HT-29 (cell line): ENCODE data around the gene ARSK. TPM values are rescaled to one million over a fixed set of nuclear protein-coding genes. Genes with fewer than 3 reads are reported as not detected.

Source experiments
- DNase-seq: peaks from one replicate; pipeline ENCODE4 v3.0.0-alpha.2; 2015; ENCODE audit warnings: low spot score
- total RNA-seq: library from RNA; depleted of rRNA; stranded (reverse); fragments of >200 nt; shearing (Covaris generic); gene quantifications from 2 replicates; pipeline ENCODE4 v1.2.3, GENCODE V29; 2014; rRNA removed

ARSK gene
- total RNA-seq = 1.7 and 2.3 TPM in 2 replicates

- DNase-seq = peak; percentile 98
Observed at GRCh38 chr5:95554647-95555548, at the start of gene ARSK, which contains the start of gene SKIC3. ARSK (plus strand) TSS chr5:95555101; CDS start chr5:95555279, 178 bp downstream. SKIC3 (minus strand) TSS chr5:95554977; CDS start chr5:95547150, 7,827 bp downstream.

GRCh38 chr5:95508550-95508949 lies 46.4 kb upstream of the ARSK start:
- no peak for DNase-seq

GRCh38 chr5:95511606-95512005 lies 43.3 kb upstream of the ARSK start:
- no peak for DNase-seq

- DNase-seq = no peak
Observed at GRCh38 chr5:95518417-95518816, 36.5 kb upstream of the ARSK start.

- DNase-seq = no peak
Observed at GRCh38 chr5:95519151-95519550, 35.8 kb upstream of the ARSK start.

- no peak for DNase-seq
Observed at GRCh38 chr5:95519681-95520080, 35.2 kb upstream of the ARSK start.

GRCh38 chr5:95520206-95520605 lies 34.7 kb upstream of the ARSK start:
- DNase-seq = no peak

- DNase-seq = no peak
Observed at GRCh38 chr5:95524423-95524822, 30.5 kb upstream of the ARSK start.

GRCh38 chr5:95526871-95527270 lies 28.0 kb upstream of the ARSK start:
- DNase-seq = no peak

- DNase-seq = no peak
Observed at GRCh38 chr5:95528565-95528964, 26.3 kb upstream of the ARSK start.

GRCh38 chr5:95530416-95530815 lies 24.5 kb upstream of the ARSK start:
- no peak for DNase-seq

- no peak for DNase-seq
Observed at GRCh38 chr5:95531491-95531890, 23.4 kb upstream of the ARSK start.

GRCh38 chr5:95532415-95532814 lies 22.5 kb upstream of the ARSK start:
- DNase-seq = no peak

GRCh38 chr5:95533106-95533505 lies 21.8 kb upstream of the ARSK start:
- DNase-seq = no peak

GRCh38 chr5:95533761-95534160 lies 21.1 kb upstream of the ARSK start:
- DNase-seq = no peak

GRCh38 chr5:95537501-95537900 lies 17.4 kb upstream of the ARSK start:
- DNase-seq = no peak

- DNase-seq = no peak
Observed at GRCh38 chr5:95543017-95543705, 11.7 kb upstream of the ARSK start.

- no peak for DNase-seq
Observed at GRCh38 chr5:95549030-95549429, 5.9 kb upstream of the ARSK start.

- no peak for DNase-seq
Observed at GRCh38 chr5:95554331-95554646, 612 bp upstream of the ARSK start.

- DNase-seq = no peak
Observed at GRCh38 chr5:95555553-95555952, 652 bp downstream of the ARSK start.

- no peak for DNase-seq
Observed at GRCh38 chr5:95557841-95558240, 2.9 kb downstream of the ARSK start.

- no peak for DNase-seq
Observed at GRCh38 chr5:95562282-95562681, 7.4 kb downstream of the ARSK start.

- DNase-seq = no peak
Observed at GRCh38 chr5:95563367-95563766, 8.5 kb downstream of the ARSK start.
